Adrenal gland (tissue), 12 donors: Measurements from ENCODE around the gene BNC2. TPM values are rescaled to one million over a fixed set of nuclear protein-coding genes. Genes with fewer than 3 reads are reported as not detected.

Source experiments
- DNase-seq, 7 donors: peaks; one replicate each; pipeline ENCODE4 v3.0.0-alpha.2; 2019 to 2020
- H3K27ac ChIP-seq, 5 donors: fragments of 200-600 bp; sonication (generic) in 4 of 5; 1 replicate in 3 of 5; 2 replicates in 2 of 5; pipeline versions ENCODE4 v1.5.1 to v1.8.0; 2016 to 2020; ENCODE audit warnings: mild to moderate bottlenecking in 1 of 5
- H3K27me3 ChIP-seq: fragments of 200-600 bp; 2 replicates; pipeline ENCODE4 v1.8.0; 2021
- H3K36me3 ChIP-seq, 2 donors: fragments of 200-600 bp; replicated peaks in 1 of 2; 1 replicate in 1 of 2; 2 replicates in 1 of 2; pipeline versions ENCODE4 v1.5.1 to v1.8.0; 2018 to 2022
- H3K4me1 ChIP-seq, 2 donors: fragments of 200-600 bp; replicated peaks in 1 of 2; 1 replicate in 1 of 2; 2 replicates in 1 of 2; pipeline versions ENCODE4 v1.5.1 to v1.8.0; 2018 to 2021
- H3K4me3 ChIP-seq, 4 donors: fragments of 200-600 bp; sonication (generic) in 3 of 4; one replicate each; pipeline ENCODE4 v1.5.1; 2016 to 2018
- H3K9me3 ChIP-seq, 3 donors: fragments of 200-600 bp; sonication (generic) in 1 of 3; replicated peaks in 1 of 3; 1 replicate in 2 of 3; 2 replicates in 1 of 3; pipeline versions ENCODE4 v1.5.1 to v1.8.0; 2016 to 2021
- CTCF ChIP-seq, 6 experiments: fragments of 450-650 bp in 4 of 6; fragments of 200-600 bp in 2 of 6; sonication (generic) in 1 of 6; IDR thresholded peaks; 1 replicate in 5 of 6; 2 replicates in 1 of 6; pipeline versions ENCODE4 v1.5.1 to v1.8.0; 2016 to 2021; ENCODE audit warnings: antibody characterized with exemption in 6 of 6, mild to moderate bottlenecking in 2 of 6, moderate library complexity in 1 of 6
- POLR2A ChIP-seq, 2 donors: fragments of 450-650 bp; IDR thresholded peaks; one replicate each; pipeline ENCODE4 v1.6.1; 2017; ENCODE audit warnings: antibody characterized with exemption in 2 of 2, mild to moderate bottlenecking in 2 of 2, moderate library complexity in 1 of 2
- WGBS, 4 donors: extraction: QIAGEN DNeasy Blood & Tissue Kit in 2 of 4; methylation state at CpG; one replicate each; pipeline versions ENCODE4 v1.1.5 to v1.1.7; 2013 to 2017; 5-methylcytosine and 5-hydroxymethylcytosine counted together
- intact Hi-C, 2 donors: fragments of 100-400 bp; cut with DNase I; formaldehyde crosslinking; loops; one replicate each; pipeline versions ENCODE4 v1.14.1 to v1.15.0; 2022 to 2023
- polyA plus RNA-seq, 3 donors: library from polyadenylated mRNA; stranded (reverse); fragments of 200-250 nt in 2 of 3; fragments of 350-450 nt in 1 of 3; fragmentation: Illumina TruSeq in 1 of 3; extraction: RNeasy Lipid Tissue Mini Kit (QIAGEN cat#74804) in 1 of 3; gene quantifications; one replicate each; pipeline ENCODE4 v1.2.3, GENCODE V29; 2013 to 2014
- total RNA-seq, 9 donors: library from RNA; depleted of rRNA in 4 of 9; stranded (reverse); fragments of >200 nt in 4 of 9; fragments of 120-200 nt in 1 of 9; fragmentation: NEBNext Ultra II Directional in 1 of 9; extraction: Animal tissue kit (Norgen Biotek cat#: 25700) in 1 of 9; gene quantifications; one replicate each; pipeline versions ENCODE4 v1.1.0 to v1.2.4, GENCODE V29; 2013 to 2023
- donor health status: healthy with polysubstance abuse.
- donor health status: Bipolar disorder and iron deficiency.
- donor health status: DM: yes; HTN: yes; CAD: no.
- donor health status: DM: no; HTN: no; CAD: no.
- donor health status: DM: no; HTN: no; CAD: no.
- donor health status: DM: yes; HTN: yes; CAD: no.

BNC2 gene
- total and polyA plus RNA-seq, 12 donors: 1.1 to 11.1 (median 5.0) TPM

DNA sequence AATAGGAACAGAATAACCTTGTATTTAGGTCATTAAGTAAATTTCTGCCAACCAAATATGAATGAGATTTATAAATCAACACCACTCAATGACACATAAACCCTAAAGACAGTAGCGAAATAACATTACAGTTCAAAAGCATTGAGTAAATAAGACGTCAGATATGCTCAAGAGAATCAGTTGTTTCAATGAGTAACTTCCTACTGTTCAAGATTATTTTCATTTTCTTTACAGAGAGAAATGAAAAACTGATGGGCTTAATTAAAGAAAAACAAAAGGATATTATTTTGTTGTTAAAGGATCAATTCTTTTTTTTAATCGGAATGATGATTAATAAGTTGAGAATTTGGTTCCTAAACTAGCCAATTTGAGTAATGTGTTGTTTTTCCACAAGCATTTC, 150.1 kb downstream of the BNC2 start:
- WGBS, 4 donors: 66 to 72% (median 69%) methylated on average over 3 of the region's 3 CpGs
- no peaks in the 10 kb centered on the region for H3K4me1 ChIP-seq
- H3K4me3 ChIP-seq: no peak overlapping the region
- DNase-seq: no peak
- TF ChIP-seq CTCF (IDR thresholded peaks at IDR 0.05): no peak
- no peak for TF ChIP-seq POLR2A (IDR thresholded peaks at IDR 0.05)
- no peaks in the 10 kb centered on the region for H3K27me3 ChIP-seq
- H3K27ac ChIP-seq: no peak overlapping the region
- no peaks in the 10 kb centered on the region for H3K9me3 ChIP-seq
- no peaks in the 10 kb centered on the region for H3K36me3 ChIP-seq
- intact Hi-C loops: no loop called here

DNA sequence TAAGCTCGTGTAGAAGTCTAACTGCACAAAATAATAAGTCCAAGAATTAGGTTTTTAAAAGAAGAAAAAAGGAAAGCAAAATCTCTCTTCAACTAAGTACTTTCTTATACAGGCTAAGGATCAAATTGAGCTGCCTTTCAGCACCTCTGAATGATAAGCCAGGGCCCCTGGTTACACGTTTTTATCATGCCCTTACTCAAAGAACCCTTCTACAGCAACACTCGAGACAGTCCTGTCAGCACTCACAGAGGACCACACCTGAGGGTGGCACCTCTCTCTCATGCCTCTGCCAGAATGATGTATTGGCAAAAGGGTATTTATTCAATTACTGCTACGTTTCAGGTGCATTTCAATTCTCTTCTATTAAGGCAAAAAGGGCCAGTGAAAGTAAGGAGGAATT, 150.5 kb downstream of the BNC2 start:
- intact Hi-C loops: no loop called here
- no peak overlapping the region for H3K27ac ChIP-seq

DNA sequence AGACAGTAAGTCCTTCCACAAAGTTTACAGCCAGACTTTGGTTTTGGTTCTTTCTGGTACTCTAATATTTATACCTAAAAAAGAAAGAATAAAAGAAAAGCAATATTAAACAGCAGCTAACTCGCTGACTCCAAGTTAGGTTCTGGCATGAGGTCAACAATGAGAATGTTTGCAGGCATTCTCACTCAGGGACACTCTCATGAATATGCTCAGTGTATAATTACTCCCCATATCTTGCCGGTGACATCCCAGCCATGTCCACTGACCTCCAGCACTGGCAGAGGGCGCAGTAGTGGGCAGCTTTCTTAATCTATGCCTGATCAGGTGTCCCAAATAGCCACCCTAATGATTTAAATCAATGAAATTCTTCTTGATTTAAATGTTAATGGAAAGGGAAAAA, 151.5 kb downstream of the BNC2 start:
- no peaks in the 10 kb centered on the region for H3K27me3 ChIP-seq
- no peaks in the 10 kb centered on the region for H3K36me3 ChIP-seq
- H3K27ac ChIP-seq: no peak overlapping the region
- H3K4me3 ChIP-seq: no peak overlapping the region
- no peaks in the 10 kb centered on the region for H3K4me1 ChIP-seq
- intact Hi-C loops: no loop called here
- H3K9me3 ChIP-seq: no peaks in the 10 kb centered on the region
- TF ChIP-seq CTCF (IDR thresholded peaks at IDR 0.05): no peak
- 60 to 67% (median 63%) methylated on average over 3 of the region's 3 CpGs for WGBS, 4 donors
- DNase-seq: peak in 1 of 7 donors; percentile 24

More for the DNA sequence above, 150.5 kb downstream of the BNC2 start:
- H3K27me3 ChIP-seq: no peaks in the 10 kb centered on the region
- no peak overlapping the region for H3K4me3 ChIP-seq
- WGBS, 4 donors: 51 to 63% (median 61%) methylated on average over 4 of the region's 4 CpGs
- no peak for DNase-seq
- TF ChIP-seq CTCF (IDR thresholded peaks at IDR 0.05) (no peak), POLR2A (IDR thresholded peaks at IDR 0.05) (no peak)
- H3K9me3 ChIP-seq: no peaks in the 10 kb centered on the region
- no peaks in the 10 kb centered on the region for H3K36me3 ChIP-seq
- no peaks in the 10 kb centered on the region for H3K4me1 ChIP-seq

GRCh38 chr9:16718296-16718695, 152.2 kb downstream of the BNC2 start:
- TF ChIP-seq POLR2A (IDR thresholded peaks at IDR 0.05) (no peak), CTCF (IDR thresholded peaks at IDR 0.05) (no peak)
- Histone ChIP-seq H3K27me3 (no peaks in the 10 kb centered on the region), H3K27ac (no peak overlapping the region), H3K9me3 (no peaks in the 10 kb centered on the region), H3K36me3 (no peaks in the 10 kb centered on the region), H3K4me3 (no peak overlapping the region), H3K4me1 (no peaks in the 10 kb centered on the region)
- 91 to 97% (median 96%) methylated on average over 1 of the region's 1 CpG for WGBS, 4 donors
- intact Hi-C loops: no loop called here
- no peak for DNase-seq
